ENCODE measurements around the gene CPVL.

DNA sequence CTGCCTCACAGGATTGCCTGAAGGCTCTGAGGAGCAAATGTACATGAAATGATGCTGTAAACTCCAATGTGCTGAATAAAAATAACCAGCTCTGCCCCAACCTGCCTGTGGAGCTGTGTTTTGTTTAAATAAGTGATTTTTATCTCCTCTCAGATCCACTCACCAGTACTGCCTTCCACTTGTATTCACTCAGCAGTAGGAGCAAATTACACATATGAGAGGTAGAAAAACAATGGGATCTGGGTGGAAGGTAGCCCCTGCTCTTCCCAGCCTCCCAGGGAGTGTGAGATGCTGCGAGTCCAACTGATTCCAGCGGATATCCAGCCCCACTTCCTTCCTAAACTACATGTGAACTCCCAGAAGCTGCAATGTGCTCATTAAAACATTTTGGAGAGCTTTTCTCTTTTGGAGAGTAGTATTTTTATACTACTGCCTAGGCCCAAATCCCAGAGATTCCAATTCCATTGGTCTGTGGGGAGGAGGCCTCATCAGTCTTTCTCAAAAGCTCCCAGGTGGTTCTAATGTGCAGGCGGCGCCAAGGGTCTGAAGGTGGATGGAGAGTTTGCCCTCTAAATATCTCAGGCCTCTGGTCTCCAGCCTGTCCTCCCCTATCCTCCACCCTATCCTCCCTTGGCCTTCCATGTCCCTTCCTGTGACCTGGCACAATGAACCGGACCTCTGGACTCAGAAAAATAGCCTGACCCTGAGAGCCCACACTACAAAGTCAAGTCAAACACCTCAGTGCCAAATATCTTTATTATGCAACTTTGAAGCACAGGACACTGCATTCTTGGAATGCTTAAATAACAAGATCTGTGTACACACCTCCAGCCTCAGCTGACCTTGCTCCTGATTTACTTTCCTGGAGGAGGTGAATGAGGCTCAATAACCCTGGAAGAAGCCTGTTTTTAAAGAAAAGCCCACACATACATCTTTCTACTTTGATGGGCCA lies 46.2 kb downstream of the CPVL start:
- TF ChIP-seq, protein P1, sequence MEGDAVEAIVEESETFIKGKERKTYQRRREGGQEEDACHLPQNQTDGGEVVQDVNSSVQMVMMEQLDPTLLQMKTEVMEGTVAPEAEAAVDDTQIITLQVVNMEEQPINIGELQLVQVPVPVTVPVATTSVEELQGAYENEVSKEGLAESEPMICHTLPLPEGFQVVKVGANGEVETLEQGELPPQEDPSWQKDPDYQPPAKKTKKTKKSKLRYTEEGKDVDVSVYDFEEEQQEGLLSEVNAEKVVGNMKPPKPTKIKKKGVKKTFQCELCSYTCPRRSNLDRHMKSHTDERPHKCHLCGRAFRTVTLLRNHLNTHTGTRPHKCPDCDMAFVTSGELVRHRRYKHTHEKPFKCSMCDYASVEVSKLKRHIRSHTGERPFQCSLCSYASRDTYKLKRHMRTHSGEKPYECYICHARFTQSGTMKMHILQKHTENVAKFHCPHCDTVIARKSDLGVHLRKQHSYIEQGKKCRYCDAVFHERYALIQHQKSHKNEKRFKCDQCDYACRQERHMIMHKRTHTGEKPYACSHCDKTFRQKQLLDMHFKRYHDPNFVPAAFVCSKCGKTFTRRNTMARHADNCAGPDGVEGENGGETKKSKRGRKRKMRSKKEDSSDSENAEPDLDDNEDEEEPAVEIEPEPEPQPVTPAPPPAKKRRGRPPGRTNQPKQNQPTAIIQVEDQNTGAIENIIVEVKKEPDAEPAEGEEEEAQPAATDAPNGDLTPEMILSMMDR (IDR thresholded peaks at IDR 0.05; ENCODE audit: borderline replicate concordance, extremely low read depth, low read length, poor library complexity, severe bottlenecking): no peak
- TF ChIP-seq EZH2 (IDR thresholded peaks at IDR 0.05; ENCODE audit: borderline replicate concordance, low read depth, low read length, severe bottlenecking): no peak
